Activated gamma-delta T cell treated with Interleukin-2 at 50 U/mL for 16 hours (primary cell): ENCODE results near the gene HYAL1.

Source experiments
- DNase-seq: peaks from one replicate; pipeline ENCODE4 v3.0.0-alpha.2; 2020

The HYAL1 gene

GRCh38 chr3:50303013-50303815 is at the start of gene HYAL1:
Gene HYAL1 (minus strand): TSS chr3:50303574. CDS start chr3:50302956, 618 bp downstream.
- no peak for DNase-seq

GRCh38 chr3:50352781-50353180 is 49.4 kb upstream of the HYAL1 start:
- DNase-seq: no peak

GRCh38 chr3:50351323-50351697 is 47.9 kb upstream of the HYAL1 start:
- no peak for DNase-seq

GRCh38 chr3:50350527-50351322 is 47.4 kb upstream of the HYAL1 start, which contains the start of the genes CYB561D2 and NPRL2:
Gene CYB561D2 (plus strand): TSS chr3:50350862. CDS start chr3:50351434, 572 bp downstream.
Gene NPRL2 (minus strand): TSS chr3:50350775. CDS start chr3:50350652, 123 bp downstream.
- peak; percentile 99 for DNase-seq

GRCh38 chr3:50350213-50350526 is 46.8 kb upstream of the HYAL1 start:
- no peak for DNase-seq

GRCh38 chr3:50347187-50347813 is 43.9 kb upstream of the HYAL1 start:
- peak; percentile 79 for DNase-seq

GRCh38 chr3:50345586-50346234 is 42.3 kb upstream of the HYAL1 start, which contains the start of gene ZMYND10:
Gene ZMYND10 (minus strand): TSS chr3:50345732. CDS start chr3:50345579, 153 bp downstream.
- DNase-seq: peak; percentile 66

GRCh38 chr3:50345008-50345407 is 41.6 kb upstream of the HYAL1 start:
- no peak for DNase-seq

- no peak for DNase-seq
These were observed 39.6 kb upstream of the HYAL1 start for GRCh38 chr3:50342813-50343633.

- no peak for DNase-seq
These were observed 38.7 kb upstream of the HYAL1 start for GRCh38 chr3:50341996-50342650.

GRCh38 chr3:50341537-50341936 is 38.2 kb upstream of the HYAL1 start:
- no peak for DNase-seq

- DNase-seq: peak; percentile 77
These were observed 37.3 kb upstream of the HYAL1 start, which contains the start of gene RASSF1 for GRCh38 chr3:50340448-50341329. Gene RASSF1 (minus strand): TSS chr3:50340836. CDS start chr3:50340805, 31 bp downstream.

- no peak for DNase-seq
These were observed 36.7 kb upstream of the HYAL1 start for GRCh38 chr3:50340147-50340447.

GRCh38 chr3:50339485-50340146 is 36.2 kb upstream of the HYAL1 start:
- DNase-seq: no peak

GRCh38 chr3:50338965-50339364 is 35.6 kb upstream of the HYAL1 start:
- no peak for DNase-seq

- DNase-seq: peak; percentile 94
These were observed 33.9 kb upstream of the HYAL1 start for GRCh38 chr3:50337175-50337861.

- no peak for DNase-seq
These were observed 33.2 kb upstream of the HYAL1 start for GRCh38 chr3:50336452-50337174.

- DNase-seq: no peak
These were observed 31.1 kb upstream of the HYAL1 start for GRCh38 chr3:50334339-50335075.
